ENCODE results near the gene MTMR2.

- TF ChIP-seq, protein P1, sequence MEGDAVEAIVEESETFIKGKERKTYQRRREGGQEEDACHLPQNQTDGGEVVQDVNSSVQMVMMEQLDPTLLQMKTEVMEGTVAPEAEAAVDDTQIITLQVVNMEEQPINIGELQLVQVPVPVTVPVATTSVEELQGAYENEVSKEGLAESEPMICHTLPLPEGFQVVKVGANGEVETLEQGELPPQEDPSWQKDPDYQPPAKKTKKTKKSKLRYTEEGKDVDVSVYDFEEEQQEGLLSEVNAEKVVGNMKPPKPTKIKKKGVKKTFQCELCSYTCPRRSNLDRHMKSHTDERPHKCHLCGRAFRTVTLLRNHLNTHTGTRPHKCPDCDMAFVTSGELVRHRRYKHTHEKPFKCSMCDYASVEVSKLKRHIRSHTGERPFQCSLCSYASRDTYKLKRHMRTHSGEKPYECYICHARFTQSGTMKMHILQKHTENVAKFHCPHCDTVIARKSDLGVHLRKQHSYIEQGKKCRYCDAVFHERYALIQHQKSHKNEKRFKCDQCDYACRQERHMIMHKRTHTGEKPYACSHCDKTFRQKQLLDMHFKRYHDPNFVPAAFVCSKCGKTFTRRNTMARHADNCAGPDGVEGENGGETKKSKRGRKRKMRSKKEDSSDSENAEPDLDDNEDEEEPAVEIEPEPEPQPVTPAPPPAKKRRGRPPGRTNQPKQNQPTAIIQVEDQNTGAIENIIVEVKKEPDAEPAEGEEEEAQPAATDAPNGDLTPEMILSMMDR (IDR thresholded peaks at IDR 0.05) = no peak
- TF ChIP-seq POLR2A (IDR thresholded peaks at IDR 0.05) = no peak
Measured at GRCh38 chr11:95916049-95916448, 7.9 kb downstream of the MTMR2 start.

Data from adrenal gland (tissue), 5 donors.